Endodermal cell (in vitro differentiated cells): ENCODE data around the gene SRR. TPM values are rescaled to one million over a fixed set of nuclear protein-coding genes. Genes with fewer than 3 reads are reported as not detected.

Experiments used
- DNase-seq: peaks from one replicate; pipeline ENCODE4 v3.0.0-alpha.2; 2017
- H3K27ac ChIP-seq: 2 replicates; pipeline ENCODE4 v1.5.1; 2013; ENCODE audit warnings: mild to moderate bottlenecking, low read depth, low read length, moderate library complexity
- H3K27me3 ChIP-seq: 2 replicates; pipeline ENCODE4 v1.6.1; 2013; ENCODE audit warnings: mild to moderate bottlenecking, low read length, moderate library complexity; ENCODE audit not compliant: insufficient read depth, control insufficient read depth, poor library complexity, severe bottlenecking
- H3K36me3 ChIP-seq: 2 replicates; pipeline ENCODE4 v1.7.0; 2013; ENCODE audit warnings: mild to moderate bottlenecking, low read length, moderate library complexity; ENCODE audit not compliant: control insufficient read depth, insufficient read depth
- H3K4me1 ChIP-seq: one replicate; pipeline ENCODE4 v1.7.0; 2013; ENCODE audit warnings: low read length; ENCODE audit not compliant: control insufficient read depth, insufficient read depth
- H3K4me3 ChIP-seq: 2 replicates; pipeline ENCODE4 v1.5.1; 2013; ENCODE audit warnings: mild to moderate bottlenecking, low read length, moderate library complexity
- H3K9ac ChIP-seq: 2 replicates; pipeline ENCODE4 v1.6.1; 2013; ENCODE audit warnings: mild to moderate bottlenecking, low read length, moderate library complexity; ENCODE audit not compliant: poor library complexity, severe bottlenecking; ENCODE audit errors: extremely low read depth
- H3K9me3 ChIP-seq: 2 replicates; pipeline ENCODE4 v1.6.1; 2013; ENCODE audit warnings: mild to moderate bottlenecking, low read length, moderate library complexity; ENCODE audit not compliant: control insufficient read depth
- H3K27ac Mint-ChIP-seq: 2 replicates; pipeline ENCODE4 v1.8.0; 2020; ENCODE audit warnings: mixed read lengths
- H3K27me3 Mint-ChIP-seq: 2 replicates; pipeline ENCODE4 v1.8.0; 2021; ENCODE audit warnings: mild to moderate bottlenecking, mixed read lengths; ENCODE audit not compliant: insufficient read depth
- H3K36me3 Mint-ChIP-seq: 2 replicates; pipeline ENCODE4 v1.8.0; 2020; ENCODE audit warnings: low read depth, mixed read lengths
- H3K4me1 Mint-ChIP-seq: 2 replicates; pipeline ENCODE4 v1.8.0; 2020; ENCODE audit warnings: mixed read lengths
- H3K4me3 Mint-ChIP-seq: 2 replicates; pipeline ENCODE4 v1.8.0; 2020; ENCODE audit warnings: mild to moderate bottlenecking, moderate library complexity, mixed read lengths
- H3K9me3 Mint-ChIP-seq: 2 replicates; pipeline ENCODE4 v1.8.0; 2020; ENCODE audit warnings: mild to moderate bottlenecking, mixed read lengths
- WGBS, 2 experiments: methylation state at CpG; one replicate each; pipeline versions ENCODE4 v1.1.5 to v1.1.7; 2013; ENCODE audit warnings: missing lambda C conversion rate in 2 of 2, mixed read lengths in 1 of 2; ENCODE audit not compliant: insufficient coverage in 1 of 2, insufficient read length in 1 of 2; 5-methylcytosine and 5-hydroxymethylcytosine counted together
- total RNA-seq, 2 donors: library from RNA; stranded (reverse); fragmentation: NEBNext Ultra II Directional in 1 of 2; extraction: Animal tissue kit (Norgen Biotek cat#: 25700) in 1 of 2; gene quantifications; 2 replicates in 1 of 2; 3 replicates in 1 of 2; pipeline ENCODE4 v1.2.1, GENCODE V29; 2021
- TF ChIP-seq, protein P1 (sequence below): fragments of 200-600 bp; sonication (generic); conservative IDR thresholded peaks from 2 replicates; pipeline ENCODE4 v1.5.0; 2021; ENCODE audit warnings: antibody characterized with exemption, mild to moderate bottlenecking

The SRR gene
- total RNA-seq, 2 donors from 2014 or later, result 10.2 to 38.0 TPM

DNA sequence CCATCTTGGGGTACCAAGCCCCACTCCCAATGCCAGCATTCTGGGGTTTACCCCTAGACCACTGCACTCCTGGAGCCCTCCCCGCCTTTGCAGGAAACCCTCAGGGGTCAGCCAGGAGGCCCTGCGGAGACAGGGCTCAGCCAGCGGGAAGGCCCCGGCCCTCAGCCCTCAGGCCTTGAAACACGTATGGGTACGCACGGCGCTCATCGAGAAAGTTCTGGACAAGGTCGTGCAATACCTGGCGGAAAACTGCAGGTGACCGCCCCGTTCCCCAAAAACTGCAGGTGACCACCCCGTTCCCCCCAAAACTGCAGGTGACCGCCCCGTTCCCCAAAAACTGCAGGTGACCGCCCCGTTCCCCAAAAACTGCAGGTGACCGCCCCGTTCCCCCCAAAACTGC is 58.3 kb downstream of the SRR start:
- Histone ChIP-seq H3K27ac (no peak overlapping the region), H3K36me3 (peaks cover 20% of the 10 kb centered on the region), H3K4me1 (no peaks in the 10 kb centered on the region), H3K27me3 (no peaks in the 10 kb centered on the region), H3K9me3 (no peaks in the 10 kb centered on the region), H3K9ac (no peak overlapping the region), H3K4me3 (no peak overlapping the region)
- TF ChIP-seq, protein P1, sequence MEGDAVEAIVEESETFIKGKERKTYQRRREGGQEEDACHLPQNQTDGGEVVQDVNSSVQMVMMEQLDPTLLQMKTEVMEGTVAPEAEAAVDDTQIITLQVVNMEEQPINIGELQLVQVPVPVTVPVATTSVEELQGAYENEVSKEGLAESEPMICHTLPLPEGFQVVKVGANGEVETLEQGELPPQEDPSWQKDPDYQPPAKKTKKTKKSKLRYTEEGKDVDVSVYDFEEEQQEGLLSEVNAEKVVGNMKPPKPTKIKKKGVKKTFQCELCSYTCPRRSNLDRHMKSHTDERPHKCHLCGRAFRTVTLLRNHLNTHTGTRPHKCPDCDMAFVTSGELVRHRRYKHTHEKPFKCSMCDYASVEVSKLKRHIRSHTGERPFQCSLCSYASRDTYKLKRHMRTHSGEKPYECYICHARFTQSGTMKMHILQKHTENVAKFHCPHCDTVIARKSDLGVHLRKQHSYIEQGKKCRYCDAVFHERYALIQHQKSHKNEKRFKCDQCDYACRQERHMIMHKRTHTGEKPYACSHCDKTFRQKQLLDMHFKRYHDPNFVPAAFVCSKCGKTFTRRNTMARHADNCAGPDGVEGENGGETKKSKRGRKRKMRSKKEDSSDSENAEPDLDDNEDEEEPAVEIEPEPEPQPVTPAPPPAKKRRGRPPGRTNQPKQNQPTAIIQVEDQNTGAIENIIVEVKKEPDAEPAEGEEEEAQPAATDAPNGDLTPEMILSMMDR, result no peak
- no peak overlapping the region for H3K27ac Mint-ChIP-seq
- WGBS, 2 experiments, result 95 to 96% methylated on average over 13 to 20 of the region's 20 CpGs
- no peaks in the 10 kb centered on the region for H3K4me1 Mint-ChIP-seq
- H3K4me3 Mint-ChIP-seq, result no peak overlapping the region
- no peaks in the 10 kb centered on the region for H3K9me3 Mint-ChIP-seq
- DNase-seq, result no peak
- peaks cover 12% of the 10 kb centered on the region for H3K36me3 Mint-ChIP-seq
- H3K27me3 Mint-ChIP-seq, result no peaks in the 10 kb centered on the region

DNA sequence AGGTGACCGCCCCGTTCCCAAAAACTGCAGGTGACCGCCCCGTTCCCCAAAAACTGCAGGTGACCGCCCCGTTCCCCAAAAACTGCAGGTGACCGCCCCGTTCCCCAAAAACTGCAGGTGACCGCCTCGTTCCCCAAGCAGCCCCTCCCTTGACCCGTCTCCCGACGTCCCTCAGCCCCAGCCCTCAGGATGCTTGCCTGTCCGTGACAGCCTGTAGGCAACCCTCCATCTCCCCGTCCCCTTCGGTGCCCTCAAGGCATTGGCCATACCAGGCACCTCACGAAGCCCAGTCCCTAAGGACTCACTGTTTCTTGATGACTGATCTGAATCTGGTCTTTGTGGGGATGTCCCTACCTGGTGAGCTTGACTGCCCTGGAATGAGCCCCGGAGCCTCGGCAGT is 58.7 kb downstream of the SRR start:
- no peaks in the 10 kb centered on the region for H3K4me1 Mint-ChIP-seq
- no peak overlapping the region for H3K27ac Mint-ChIP-seq
- no peaks in the 10 kb centered on the region for H3K4me1 ChIP-seq
- peaks cover 13% of the 10 kb centered on the region for H3K36me3 Mint-ChIP-seq
- H3K27ac ChIP-seq, result no peak overlapping the region
- no peaks in the 10 kb centered on the region for H3K9me3 Mint-ChIP-seq
- H3K4me3 Mint-ChIP-seq, result no peak overlapping the region
- H3K9me3 ChIP-seq, result no peaks in the 10 kb centered on the region
- H3K27me3 ChIP-seq, result no peaks in the 10 kb centered on the region
- H3K36me3 ChIP-seq, result peaks cover 18% of the 10 kb centered on the region
- H3K9ac ChIP-seq, result no peak overlapping the region
- TF ChIP-seq, protein P1, result no peak
- DNase-seq, result no peak
- H3K27me3 Mint-ChIP-seq, result no peaks in the 10 kb centered on the region
- 96% methylated on average over 17 to 19 of the region's 19 CpGs for WGBS, 2 experiments
- H3K4me3 ChIP-seq, result no peak overlapping the region

DNA sequence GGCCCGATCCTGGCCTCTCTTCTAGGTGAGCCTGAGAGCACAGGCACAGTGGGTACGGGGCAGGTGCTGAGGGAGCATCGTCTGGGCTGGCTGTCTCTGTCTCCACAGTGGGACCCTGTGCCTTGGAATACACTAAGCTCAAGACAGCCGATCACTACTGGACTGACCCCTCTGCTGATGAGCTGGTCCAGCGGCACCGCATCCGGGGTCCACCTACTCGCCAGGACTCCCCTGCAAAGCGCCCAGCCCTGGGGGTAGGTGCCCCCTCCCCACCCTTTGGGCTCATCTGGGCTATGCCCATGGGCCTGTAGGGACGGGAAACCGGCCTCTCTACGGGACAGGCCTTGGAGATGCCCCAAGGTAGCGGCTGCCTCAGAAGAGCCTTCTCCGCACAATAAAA is 59.1 kb downstream of the SRR start:
- no peaks in the 10 kb centered on the region for H3K9me3 Mint-ChIP-seq
- H3K4me3 Mint-ChIP-seq, result no peak overlapping the region
- WGBS, 2 experiments, result 94 to 100% methylated on average over 8 to 14 of the region's 14 CpGs
- no peak overlapping the region for H3K27ac ChIP-seq
- no peak overlapping the region for H3K9ac ChIP-seq
- H3K27ac Mint-ChIP-seq, result no peak overlapping the region
- no peak for DNase-seq
- TF ChIP-seq, protein P1, result no peak
- no peaks in the 10 kb centered on the region for H3K4me1 Mint-ChIP-seq
- no peaks in the 10 kb centered on the region for H3K4me1 ChIP-seq
- peaks cover 18% of the 10 kb centered on the region for H3K36me3 ChIP-seq
- no peak overlapping the region for H3K4me3 ChIP-seq
- no peaks in the 10 kb centered on the region for H3K27me3 Mint-ChIP-seq
- no peaks in the 10 kb centered on the region for H3K9me3 ChIP-seq
- peaks cover 11% of the 10 kb centered on the region for H3K36me3 Mint-ChIP-seq
- H3K27me3 ChIP-seq, result no peaks in the 10 kb centered on the region
